Activated gamma-delta T cell treated with Interleukin-2 at 50 U/mL for 16 hours (primary cell): Measurements from ENCODE around the gene CLCN7.

Source experiments
- DNase-seq: peaks from one replicate; pipeline ENCODE4 v3.0.0-alpha.2; 2020

Gene CLCN7

GRCh38 chr16:1427473-1428461 lies 47.1 kb downstream of the CLCN7 start:
- DNase-seq, result no peak

GRCh38 chr16:1426734-1427471 lies 47.9 kb downstream of the CLCN7 start:
- DNase-seq, result no peak

- no peak for DNase-seq
Observed at GRCh38 chr16:1425616-1426370, 49.0 kb downstream of the CLCN7 start.

- no peak for DNase-seq
Observed at GRCh38 chr16:1424028-1424427, 50.8 kb downstream of the CLCN7 start.

- no peak for DNase-seq
Observed at GRCh38 chr16:1422076-1422475, 52.8 kb downstream of the CLCN7 start.

- no peak for DNase-seq
Observed at GRCh38 chr16:1420111-1420539, 54.7 kb downstream of the CLCN7 start.

GRCh38 chr16:1416521-1416941 lies 58.3 kb downstream of the CLCN7 start:
- no peak for DNase-seq

GRCh38 chr16:1414532-1415260 lies 60.1 kb downstream of the CLCN7 start, which contains the start of gene UNKL:
Gene UNKL (minus strand): TSS chr16:1414704. CDS start chr16:1414691, 13 bp downstream.
- peak; percentile 85 for DNase-seq

GRCh38 chr16:1413684-1414531 lies 60.9 kb downstream of the CLCN7 start:
- peak; percentile 62 for DNase-seq

GRCh38 chr16:1412847-1413246 lies 62.0 kb downstream of the CLCN7 start:
- DNase-seq, result no peak

- DNase-seq, result peak; percentile 97
Observed at GRCh38 chr16:1408171-1408837, 66.5 kb downstream of the CLCN7 start.

- DNase-seq, result no peak
Observed at GRCh38 chr16:1407753-1408152, 67.1 kb downstream of the CLCN7 start.

GRCh38 chr16:1403733-1404132 lies 71.1 kb downstream of the CLCN7 start:
- DNase-seq, result no peak

GRCh38 chr16:1403036-1403435 lies 71.8 kb downstream of the CLCN7 start:
- DNase-seq, result no peak

- no peak for DNase-seq
Observed at GRCh38 chr16:1401758-1402154, 73.1 kb downstream of the CLCN7 start.

- DNase-seq, result no peak
Observed at GRCh38 chr16:1401061-1401757, 73.6 kb downstream of the CLCN7 start.

GRCh38 chr16:1398826-1399581 lies 75.8 kb downstream of the CLCN7 start:
- no peak for DNase-seq

- no peak for DNase-seq
Observed at GRCh38 chr16:1398351-1398750, 76.5 kb downstream of the CLCN7 start.

- no peak for DNase-seq
Observed at GRCh38 chr16:1397779-1398178, 77.0 kb downstream of the CLCN7 start.
